ENCODE results near the gene MAPK1. TPM values are rescaled to one million over a fixed set of nuclear protein-coding genes. Genes with fewer than 3 reads are reported as not detected.
A peak's percentile ranks its signal among the peaks of the same experiment; 100 is the strongest.
"Not testable (repeated sequence)": the region's sequence is repeated elsewhere in the genome, so short reads cannot be mapped to it uniquely, and the experiment has no call there.

Gene MAPK1
- total RNA-seq, 1 donor from 2014 or later, result 92.9 TPM

DNA sequence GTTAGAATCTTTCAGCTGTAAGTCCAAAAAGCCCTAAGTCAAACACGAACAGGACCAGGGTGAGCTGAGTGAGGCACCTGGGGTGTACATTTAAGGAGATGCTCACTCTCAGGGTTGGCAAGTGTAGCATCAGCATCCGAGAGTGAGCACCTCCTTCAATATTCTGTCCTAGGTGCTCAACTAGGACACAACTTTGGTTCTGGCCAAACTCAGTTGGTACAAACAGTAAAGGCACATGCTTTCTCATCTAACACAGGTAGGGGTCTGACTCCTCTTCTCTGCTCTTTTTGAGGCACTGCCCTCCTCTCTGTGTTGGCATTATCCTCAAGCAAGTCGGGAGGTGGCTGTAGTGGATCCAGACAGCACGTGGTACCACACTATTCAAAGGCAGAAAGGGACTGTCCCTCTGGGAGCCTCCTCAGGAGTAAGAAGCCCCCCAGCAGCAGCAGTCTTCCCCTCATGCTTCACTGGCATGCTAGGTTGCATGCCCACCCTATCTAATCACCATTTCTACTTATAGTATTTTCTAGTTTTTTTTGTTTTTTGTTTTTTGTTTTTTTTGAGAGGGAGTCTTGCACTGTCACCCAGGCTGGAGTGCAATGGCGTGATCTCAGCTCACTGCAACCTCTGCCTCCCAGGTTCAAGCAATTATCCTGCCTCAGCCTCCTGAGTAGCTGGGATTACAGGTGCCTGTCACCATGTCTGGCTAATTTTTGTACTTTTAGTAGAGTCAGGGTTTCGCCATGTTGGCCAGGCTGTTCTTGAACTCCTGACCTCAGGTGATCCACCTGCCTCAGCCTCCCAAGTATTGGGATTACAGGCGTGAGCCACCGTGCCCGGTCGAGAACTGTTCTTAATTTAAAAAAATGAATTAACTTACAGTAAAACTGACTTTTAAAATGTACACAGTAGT lies 14.7 kb upstream of the MAPK1 start:
- Mint-ChIP-seq H3K4me3 (no peak overlapping the region), H3K36me3 (no peaks in the 10 kb centered on the region), H3K27me3 (ENCODE audit: low read depth) (peaks cover 2% of the 10 kb centered on the region), H3K4me1 (no peaks in the 10 kb centered on the region), H3K9me3 (no peaks in the 10 kb centered on the region), H3K27ac (no peak overlapping the region)
- DNase-seq (ENCODE audit: low spot score in 2 of 2, unreplicated experiment in 2 of 2), result no peak
- TF ChIP-seq, protein P1, sequence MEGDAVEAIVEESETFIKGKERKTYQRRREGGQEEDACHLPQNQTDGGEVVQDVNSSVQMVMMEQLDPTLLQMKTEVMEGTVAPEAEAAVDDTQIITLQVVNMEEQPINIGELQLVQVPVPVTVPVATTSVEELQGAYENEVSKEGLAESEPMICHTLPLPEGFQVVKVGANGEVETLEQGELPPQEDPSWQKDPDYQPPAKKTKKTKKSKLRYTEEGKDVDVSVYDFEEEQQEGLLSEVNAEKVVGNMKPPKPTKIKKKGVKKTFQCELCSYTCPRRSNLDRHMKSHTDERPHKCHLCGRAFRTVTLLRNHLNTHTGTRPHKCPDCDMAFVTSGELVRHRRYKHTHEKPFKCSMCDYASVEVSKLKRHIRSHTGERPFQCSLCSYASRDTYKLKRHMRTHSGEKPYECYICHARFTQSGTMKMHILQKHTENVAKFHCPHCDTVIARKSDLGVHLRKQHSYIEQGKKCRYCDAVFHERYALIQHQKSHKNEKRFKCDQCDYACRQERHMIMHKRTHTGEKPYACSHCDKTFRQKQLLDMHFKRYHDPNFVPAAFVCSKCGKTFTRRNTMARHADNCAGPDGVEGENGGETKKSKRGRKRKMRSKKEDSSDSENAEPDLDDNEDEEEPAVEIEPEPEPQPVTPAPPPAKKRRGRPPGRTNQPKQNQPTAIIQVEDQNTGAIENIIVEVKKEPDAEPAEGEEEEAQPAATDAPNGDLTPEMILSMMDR (IDR thresholded peaks at IDR 0.05; ENCODE audit: unreplicated experiment), result no peak

DNA sequence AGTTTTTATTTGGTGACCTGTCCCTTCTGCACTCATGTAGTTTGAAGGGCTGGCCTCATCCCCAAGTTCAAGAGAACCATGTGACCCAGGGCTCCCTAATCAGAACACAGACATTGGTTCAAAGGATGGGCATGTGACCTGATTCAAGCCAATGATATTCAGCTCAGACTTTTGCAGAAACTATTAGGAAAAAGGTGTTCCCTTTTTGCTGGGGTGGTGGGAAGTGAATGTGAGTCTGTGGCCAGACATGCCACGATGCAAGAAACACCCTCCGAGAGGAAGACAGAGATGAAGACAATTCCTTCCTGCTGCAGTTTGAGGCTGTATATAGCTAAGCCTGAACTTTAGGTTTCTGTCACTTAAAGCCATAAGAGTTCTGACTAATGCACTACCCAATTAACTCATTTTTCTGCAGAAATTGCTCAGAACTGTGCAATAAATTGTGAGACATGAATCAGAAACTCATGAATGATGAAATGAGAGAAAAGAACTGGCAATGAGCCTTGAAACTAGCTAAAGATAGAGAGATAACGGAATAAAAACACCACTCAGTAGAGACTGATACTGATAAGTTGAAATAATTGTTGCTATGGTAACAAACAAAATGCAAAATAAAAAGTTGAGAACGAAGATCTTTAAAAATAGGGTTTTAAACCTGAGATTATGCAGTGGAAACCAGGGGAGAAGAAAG lies 9.2 kb upstream of the MAPK1 start:
- TF ChIP-seq, protein P1 (IDR thresholded peaks at IDR 0.05; ENCODE audit: unreplicated experiment), result no peak
- Mint-ChIP-seq H3K4me1 (peaks cover 7% of the 10 kb centered on the region), H3K9me3 (no peaks in the 10 kb centered on the region), H3K4me3 (no peak overlapping the region), H3K27ac (peak overlapping the region; percentile 71), H3K36me3 (no peaks in the 10 kb centered on the region), H3K27me3 (ENCODE audit: low read depth) (no peaks in the 10 kb centered on the region)
- DNase-seq (ENCODE audit: low spot score in 2 of 2, unreplicated experiment in 2 of 2), result no peak

DNA sequence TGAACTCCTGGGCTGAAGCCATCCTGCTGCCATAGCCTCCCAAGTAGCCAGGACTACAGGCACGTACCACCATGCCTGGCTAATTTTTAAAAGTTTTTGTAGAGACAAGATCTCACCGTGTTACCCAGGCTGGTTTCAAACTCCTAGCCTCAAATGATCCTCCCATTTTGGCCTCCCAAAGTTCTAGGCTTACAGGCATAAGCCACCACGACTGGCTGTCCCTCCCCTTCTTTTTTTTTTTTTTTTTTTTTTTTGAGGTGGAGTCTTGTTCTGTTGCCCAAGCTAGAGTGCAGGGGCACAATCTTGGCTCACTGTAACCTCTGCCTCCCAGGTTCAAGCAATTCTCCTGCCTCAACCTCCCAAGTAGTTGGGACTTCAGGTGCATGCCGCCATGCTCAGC lies 7.5 kb upstream of the MAPK1 start:
- H3K4me3 Mint-ChIP-seq; DNase-seq (ENCODE audit: low spot score in 2 of 2, unreplicated experiment in 2 of 2); H3K9me3 Mint-ChIP-seq; H3K4me1 Mint-ChIP-seq; H3K36me3 Mint-ChIP-seq; H3K27ac Mint-ChIP-seq; H3K27me3 Mint-ChIP-seq (ENCODE audit: low read depth): not testable (repeated sequence)

DNA sequence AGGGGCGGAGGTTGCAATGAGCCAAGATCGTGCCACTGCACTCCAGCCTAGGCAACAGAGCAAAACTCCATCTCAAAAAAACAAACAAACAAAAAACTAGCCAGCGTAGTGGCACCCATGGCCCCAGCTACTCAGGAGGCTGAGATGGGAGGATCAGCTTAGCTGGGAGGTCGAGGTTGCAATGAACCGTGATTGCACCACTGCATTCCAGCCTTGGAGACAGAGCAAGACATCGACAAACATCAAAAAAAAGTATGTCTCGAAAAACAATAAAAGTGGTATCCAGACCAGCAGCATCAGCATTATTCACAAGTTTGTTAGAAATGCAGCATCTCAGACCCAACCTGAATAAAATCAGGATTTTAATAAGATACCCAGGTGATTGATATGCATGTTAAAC lies 6.2 kb upstream of the MAPK1 start:
- Mint-ChIP-seq H3K27me3 (ENCODE audit: low read depth) (no peaks in the 10 kb centered on the region), H3K4me1 (peaks cover 7% of the 10 kb centered on the region), H3K27ac (no peak overlapping the region), H3K9me3 (no peaks in the 10 kb centered on the region), H3K36me3 (no peaks in the 10 kb centered on the region), H3K4me3 (no peak overlapping the region)
- TF ChIP-seq, protein P1 (IDR thresholded peaks at IDR 0.05; ENCODE audit: unreplicated experiment), result no peak
- no peak for DNase-seq (ENCODE audit: low spot score in 2 of 2, unreplicated experiment in 2 of 2)

DNA sequence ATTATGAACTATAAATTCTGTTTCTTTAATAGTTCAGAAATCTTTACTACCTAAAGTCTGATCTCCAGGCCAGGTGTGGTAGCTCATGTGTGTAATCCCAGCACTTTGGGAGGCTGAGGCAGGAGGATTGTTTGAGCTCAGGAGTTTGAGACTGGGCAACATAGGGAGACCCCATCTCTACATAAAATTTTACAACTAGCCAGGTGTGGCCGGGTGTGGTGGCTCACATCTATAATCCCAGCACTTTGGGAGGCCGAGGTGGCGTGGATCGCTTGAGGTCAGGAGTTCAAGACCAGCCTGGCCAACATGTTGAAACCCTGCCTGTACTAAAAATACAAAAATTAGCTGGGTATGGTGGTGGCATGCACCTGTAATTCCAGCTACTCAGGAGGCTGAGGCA lies 5.3 kb upstream of the MAPK1 start:
- H3K4me3 Mint-ChIP-seq; H3K27ac Mint-ChIP-seq; H3K27me3 Mint-ChIP-seq (ENCODE audit: low read depth); H3K9me3 Mint-ChIP-seq; DNase-seq (ENCODE audit: low spot score in 2 of 2, unreplicated experiment in 2 of 2); H3K36me3 Mint-ChIP-seq: not testable (repeated sequence)
- H3K4me1 Mint-ChIP-seq, result peaks cover 12% of the 10 kb centered on the region

DNA sequence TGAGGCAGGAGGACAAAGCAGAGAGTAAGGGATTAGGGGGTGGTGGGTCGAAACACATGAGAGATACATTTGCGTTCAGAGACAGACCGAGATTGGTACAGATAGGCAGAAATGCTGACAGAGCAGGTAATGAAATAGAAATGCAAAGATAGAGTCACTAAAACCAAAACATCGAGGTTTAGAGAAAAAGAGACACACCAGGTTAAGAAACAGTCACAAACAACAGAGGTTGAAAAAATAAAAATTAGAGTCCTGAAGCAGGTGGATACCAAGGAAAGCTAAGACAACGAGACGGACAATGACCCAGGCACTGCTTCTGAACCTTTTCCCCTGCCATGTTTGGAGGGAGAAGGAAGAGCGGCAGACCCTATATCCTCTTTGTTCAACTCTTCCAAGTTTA lies 1.2 kb upstream of the MAPK1 start:
- Mint-ChIP-seq H3K4me1 (peaks cover 30% of the 10 kb centered on the region), H3K36me3 (no peaks in the 10 kb centered on the region), H3K27ac (no peak overlapping the region), H3K27me3 (ENCODE audit: low read depth) (no peaks in the 10 kb centered on the region), H3K4me3 (peak overlapping the region; percentile 83), H3K9me3 (no peaks in the 10 kb centered on the region)
- TF ChIP-seq, protein P1 (IDR thresholded peaks at IDR 0.05; ENCODE audit: unreplicated experiment), result no peak
- no peak for DNase-seq (ENCODE audit: low spot score in 2 of 2, unreplicated experiment in 2 of 2)

All from mesothelial cell of epicardium (in vitro differentiated cells).